GM12878 (cell line): ENCODE data around the gene PROX1.

Experiments used
- NFIC ChIP-seq: IDR thresholded peaks from 2 replicates; pipeline ENCODE4 v1.6.1; 2012; ENCODE audit warnings: low read depth, mild to moderate bottlenecking, inconsistent platforms, low read length, moderate library complexity
- RCOR1 ChIP-seq: conservative IDR thresholded peaks from 2 replicates; pipeline ENCODE4 v1.6.1; 2012; ENCODE audit warnings: low read depth, low read length, improper control_type of control experiment

- no peak for TF ChIP-seq RCOR1
- TF ChIP-seq NFIC: no peak
Measured at GRCh38 chr1:214010197-214010573, 22.4 kb downstream of the PROX1 start.
